H1 (cell line): ENCODE data around the gene AIG1. TPM values are rescaled to one million over a fixed set of nuclear protein-coding genes. Genes with fewer than 3 reads are reported as not detected.

Experiments used
- BCL11A ChIP-seq, 2 experiments: IDR thresholded peaks; one replicate each; pipeline ENCODE4 v1.6.1; 2011; ENCODE audit warnings: low read depth in 2 of 2, low read length in 2 of 2, mild to moderate bottlenecking in 2 of 2
- CHD2 ChIP-seq: IDR thresholded peaks from 2 replicates; pipeline ENCODE4 v1.6.1; 2012; ENCODE audit warnings: low read length, improper control_type of control experiment
- KDM4A ChIP-seq: IDR thresholded peaks from one replicate; pipeline ENCODE4 v1.7.1; 2012; ENCODE audit warnings: low read depth, mild to moderate bottlenecking, moderate library complexity, low read length, inconsistent platforms; ENCODE audit not compliant: severe bottlenecking
- SIN3A ChIP-seq, 2 experiments: IDR thresholded peaks in 1 of 2; conservative IDR thresholded peaks in 1 of 2; 2 replicates each; pipeline ENCODE4 v1.6.1; 2011 to 2012; ENCODE audit warnings: low read length in 2 of 2, improper control_type of control experiment in 1 of 2, low read depth in 1 of 2, mild to moderate bottlenecking in 1 of 2
- SUZ12 ChIP-seq: fragments of 200-600 bp; sonication (generic); IDR thresholded peaks from 2 replicates; pipeline ENCODE4 v1.6.1; 2012; ENCODE audit warnings: mild to moderate bottlenecking, inconsistent platforms, low read length, moderate library complexity, mixed read lengths
- polyA plus RNA-seq, 7 experiments: library from polyadenylated mRNA; depleted of rRNA in 3 of 7; stranded (reverse) in 5 of 7; unstranded in 2 of 7; fragments of >200 nt in 5 of 7; fragments of 200-250 nt in 2 of 7; gene quantifications; 1 replicate in 5 of 7; 2 replicates in 1 of 7; 4 replicates in 1 of 7; pipeline versions ENCODE4 v1.2.1 to v1.2.3, GENCODE V29; 2011 to 2013; ENCODE audit warnings: missing spikeins in 2 of 7, mixed read lengths in 2 of 7
- total RNA-seq: library from RNA; stranded (reverse); fragmentation: NEBNext Ultra II Directional; extraction: Animal tissue kit (Norgen Biotek cat#: 25700); gene quantifications from 2 replicates; pipeline ENCODE4 v1.2.1, GENCODE V29; 2021

The AIG1 gene
- total and polyA plus RNA-seq, 2 of the 8 experiments (the other 6 are each of a cell fraction or from before 2014, with no cell fraction given) = 56.6 to 58.4 TPM

DNA sequence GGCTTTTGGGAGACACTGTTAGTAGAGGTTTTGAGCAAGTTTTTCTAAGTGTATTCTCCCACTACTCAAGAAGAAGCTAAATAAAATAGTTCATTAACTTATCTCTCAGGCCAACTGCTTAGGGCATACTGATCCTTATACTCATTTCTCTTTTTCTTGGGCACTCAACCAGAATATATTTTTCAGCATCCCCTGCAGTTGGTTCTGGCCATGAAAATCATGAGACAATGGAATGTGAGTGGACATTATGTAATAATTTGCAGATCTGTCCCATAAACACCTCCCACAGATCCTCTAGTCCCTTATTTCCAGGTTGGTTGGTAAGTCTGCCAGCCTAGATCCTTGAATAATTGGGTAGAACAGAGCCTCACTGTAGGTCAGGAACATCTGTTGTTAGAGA, 136.7 kb downstream of the AIG1 start (continued):
- TF ChIP-seq SUZ12 (no peak), SIN3A (conservative IDR thresholded peaks at IDR 0.05 in 1 of 2, IDR thresholded peaks at IDR 0.05 in 1 of 2; ENCODE audit: low read depth in 1 of 2, low read length in 2 of 2) (no peak), CHD2 (no peak), KDM4A (no peak), BCL11A (IDR thresholded peaks at IDR 0.05; ENCODE audit: low read depth in 2 of 2, low read length in 2 of 2) (no peak)
